T-helper 9 cell (primary cell): ENCODE measurements around the gene CRADD.
"Not testable (repeated sequence)": the region's sequence is repeated elsewhere in the genome, so short reads cannot be mapped to it uniquely, and the experiment has no call there.

Experiments used
- DNase-seq: peaks from one replicate; pipeline ENCODE4 v3.0.0-alpha.2; 2020
- total RNA-seq, 2 donors: gene quantifications; one replicate each; lab custom pipeline; 2026; lab: John Stamatoyannopoulos, UW

Gene CRADD
- total RNA-seq = 5.6 to 7.3 reads per million in 2 donors

- DNase-seq = peak; percentile 73
These were observed at the start of gene CRADD for GRCh38 chr12:93677195-93678064. CRADD (plus strand) TSS chr12:93677375.

- no peak for DNase-seq
These were observed 44.8 kb upstream of the CRADD start for GRCh38 chr12:93632383-93632782.

DNA sequence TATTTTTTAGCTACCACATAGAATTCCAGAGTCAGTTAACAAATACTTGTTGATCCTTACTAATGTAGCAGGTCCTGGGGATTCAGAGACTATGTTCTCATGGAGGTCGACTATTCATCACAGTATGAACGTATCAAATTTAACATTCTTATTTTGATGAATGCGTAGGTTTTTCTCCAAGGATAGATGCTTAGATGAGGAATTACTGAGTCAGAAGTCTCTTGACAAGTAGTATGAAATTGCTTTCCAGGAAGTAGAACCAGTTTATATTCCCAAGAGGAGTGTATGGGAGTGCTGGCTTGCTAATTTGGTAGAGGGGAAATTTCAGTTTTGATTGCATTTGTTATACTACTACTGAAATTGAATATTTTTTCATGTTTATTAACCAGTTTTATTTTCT, 42.8 kb upstream of the CRADD start:
- DNase-seq = no peak

GRCh38 chr12:93636708-93637107, 40.5 kb upstream of the CRADD start:
- DNase-seq = no peak

GRCh38 chr12:93638095-93638494, 39.1 kb upstream of the CRADD start:
- DNase-seq = no peak

GRCh38 chr12:93638954-93639353, 38.2 kb upstream of the CRADD start:
- no peak for DNase-seq

DNA sequence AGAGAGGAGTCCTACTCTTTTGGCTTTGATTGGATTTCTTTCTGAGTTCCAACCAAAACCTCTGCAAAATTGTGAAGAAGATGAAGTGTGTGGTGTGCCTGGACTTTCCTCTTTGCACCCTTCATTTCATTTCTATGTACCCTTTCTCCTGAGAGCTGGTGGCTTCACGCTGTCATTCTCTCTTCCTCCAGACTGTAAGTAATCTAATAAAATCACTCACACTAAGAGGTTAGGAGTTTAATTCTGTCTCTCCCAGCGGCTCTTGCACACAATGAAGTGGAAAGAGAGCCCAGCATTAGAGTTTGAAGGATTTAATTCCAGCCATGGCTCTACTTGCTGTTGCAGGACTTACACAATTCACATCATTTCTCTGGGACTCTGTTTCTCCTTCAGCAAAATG, 37.8 kb upstream of the CRADD start:
- no peak for DNase-seq

DNA sequence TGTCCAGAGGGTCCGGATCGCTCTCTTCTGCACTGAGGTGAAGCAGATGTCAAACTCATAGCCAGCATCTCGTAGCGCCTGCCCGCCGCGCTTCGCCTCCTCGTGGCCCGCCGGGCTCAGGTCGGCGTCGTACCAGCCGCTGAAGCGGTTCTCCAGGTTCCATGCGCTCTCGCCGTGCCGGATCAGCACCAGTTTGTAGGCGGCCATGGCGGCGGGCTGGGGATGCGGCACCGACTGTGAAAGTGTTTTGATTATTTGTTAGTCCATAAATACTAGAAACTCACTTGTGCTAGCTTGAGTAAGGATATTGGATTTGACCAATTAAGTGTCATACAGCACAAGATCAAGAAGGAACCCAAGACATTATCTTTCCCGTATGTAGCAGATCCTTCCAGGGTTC, 35.8 kb upstream of the CRADD start:
- DNase-seq = not testable (repeated sequence)

- no peak for DNase-seq
These were observed 34.4 kb upstream of the CRADD start for GRCh38 chr12:93642751-93643150.

- no peak for DNase-seq
These were observed 31.5 kb upstream of the CRADD start for GRCh38 chr12:93645702-93646101.

GRCh38 chr12:93650626-93651025, 26.5 kb upstream of the CRADD start:
- DNase-seq = no peak

DNA sequence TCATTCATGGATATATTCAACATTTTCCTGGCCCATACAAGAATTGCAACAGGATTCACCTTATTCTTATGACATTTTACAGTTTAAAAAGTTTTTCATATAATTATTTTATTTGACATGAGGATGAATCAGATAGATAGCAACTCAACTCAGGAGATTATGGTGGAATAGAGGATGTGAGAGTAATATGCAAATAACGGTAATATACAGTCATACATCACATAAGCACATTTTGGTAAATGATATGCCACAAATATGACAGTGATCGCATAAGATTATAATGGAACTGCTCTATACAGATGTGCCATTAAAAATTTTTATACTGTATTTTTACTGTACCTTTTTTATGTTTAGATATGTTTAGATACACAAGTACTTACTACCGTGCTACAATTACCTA, 24.1 kb upstream of the CRADD start:
- DNase-seq = no peak

DNA sequence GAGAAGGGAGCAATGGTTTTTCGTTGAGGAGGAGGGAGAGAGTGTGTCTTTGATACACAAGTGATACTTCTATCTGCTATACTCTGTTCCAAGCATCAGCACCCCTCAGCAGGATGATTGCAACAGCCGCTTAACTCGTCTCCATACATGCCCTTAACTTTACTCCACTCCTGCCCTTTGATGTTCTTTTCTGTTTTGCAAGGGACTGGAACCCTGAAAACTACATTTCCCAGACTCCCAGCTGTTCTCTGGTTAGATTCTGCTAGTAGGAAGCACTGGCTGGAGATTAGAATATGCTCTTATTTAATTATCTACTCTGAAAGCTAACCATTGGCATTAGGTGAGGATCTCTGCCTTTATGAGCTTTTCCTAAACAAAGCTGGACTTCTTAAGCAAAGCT, 23.5 kb upstream of the CRADD start:
- DNase-seq = no peak

- DNase-seq = no peak
These were observed 22.8 kb upstream of the CRADD start for GRCh38 chr12:93654421-93654820.

DNA sequence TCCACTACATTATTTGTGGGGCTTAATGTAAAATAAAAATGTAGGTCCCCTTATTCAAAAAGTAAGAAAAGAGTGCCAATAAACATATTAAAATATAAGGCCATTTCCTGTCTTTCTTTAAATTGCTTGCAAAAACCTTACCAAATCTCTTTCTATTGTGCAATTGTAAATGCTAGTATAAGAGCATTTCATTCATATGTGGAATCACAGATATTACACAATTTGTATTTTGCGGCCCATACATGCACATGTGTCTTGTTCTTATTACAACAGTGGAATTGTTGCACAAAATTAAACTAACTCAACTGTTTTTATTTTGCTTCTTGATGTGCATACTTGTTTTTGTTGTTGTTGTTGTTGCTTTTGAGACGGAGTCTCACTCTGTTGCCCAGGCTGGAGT, 20.1 kb upstream of the CRADD start:
- no peak for DNase-seq

DNA sequence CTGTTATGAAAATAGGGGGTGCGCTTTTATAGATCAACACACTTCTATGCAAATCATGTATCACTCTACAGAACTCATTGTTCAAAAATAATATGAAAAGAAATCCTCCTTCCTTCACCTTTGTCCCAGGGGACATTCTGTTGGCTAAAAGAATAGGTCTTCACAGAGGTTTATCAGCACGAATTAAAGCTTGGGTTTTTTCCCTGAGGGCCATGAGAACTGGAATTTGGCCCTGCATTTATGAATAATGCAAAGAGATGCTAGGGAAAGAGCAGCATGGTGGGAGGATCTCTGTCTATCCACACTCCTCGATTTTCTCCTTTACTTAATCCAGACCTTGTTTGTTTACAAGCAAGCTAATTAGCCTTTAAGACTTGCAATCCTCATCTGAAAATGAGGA, 16.2 kb upstream of the CRADD start:
- DNase-seq = no peak

- no peak for DNase-seq
These were observed 14.0 kb upstream of the CRADD start for GRCh38 chr12:93663006-93663728.

DNA sequence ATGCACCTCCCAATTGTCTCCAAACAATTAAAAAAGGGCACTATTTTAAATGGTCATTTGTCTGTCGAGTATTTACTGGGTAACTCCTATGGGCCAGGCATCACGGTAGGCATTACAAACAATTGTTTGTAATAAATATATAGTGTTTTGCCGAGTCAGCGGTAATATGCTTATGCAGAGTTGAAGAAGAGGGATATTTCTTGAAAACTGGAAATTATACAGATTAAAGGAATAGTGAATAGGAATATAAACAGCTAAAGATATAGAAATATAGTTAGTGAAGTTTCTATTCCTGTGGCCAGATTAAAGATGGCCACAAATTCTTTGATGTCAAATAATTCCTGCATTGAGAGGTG, 13.5 kb upstream of the CRADD start:
- DNase-seq = no peak

GRCh38 chr12:93664573-93665138, 12.5 kb upstream of the CRADD start:
- DNase-seq = no peak

DNA sequence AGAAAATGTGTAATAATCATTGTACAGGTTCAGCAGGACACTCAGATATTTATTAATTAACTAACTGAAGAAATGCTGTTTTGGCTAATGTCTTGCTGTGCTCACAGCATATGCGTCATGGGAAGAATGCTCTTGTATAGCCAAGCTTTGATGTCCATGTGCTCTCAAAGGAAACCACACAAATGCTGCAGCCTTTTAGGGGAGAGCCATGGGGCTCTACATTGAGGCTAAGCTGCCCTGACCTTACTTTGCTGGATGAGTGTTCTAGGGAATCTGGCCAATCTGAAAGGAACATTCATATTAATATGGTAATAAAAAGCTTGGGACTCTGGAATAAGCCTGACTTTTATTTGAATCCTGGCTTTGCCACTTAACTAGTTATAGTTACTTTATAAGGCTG, 9.5 kb upstream of the CRADD start:
- DNase-seq = no peak

GRCh38 chr12:93668919-93669418, 8.2 kb upstream of the CRADD start:
- DNase-seq = no peak

GRCh38 chr12:93669452-93669851, 7.7 kb upstream of the CRADD start:
- DNase-seq = no peak

DNA sequence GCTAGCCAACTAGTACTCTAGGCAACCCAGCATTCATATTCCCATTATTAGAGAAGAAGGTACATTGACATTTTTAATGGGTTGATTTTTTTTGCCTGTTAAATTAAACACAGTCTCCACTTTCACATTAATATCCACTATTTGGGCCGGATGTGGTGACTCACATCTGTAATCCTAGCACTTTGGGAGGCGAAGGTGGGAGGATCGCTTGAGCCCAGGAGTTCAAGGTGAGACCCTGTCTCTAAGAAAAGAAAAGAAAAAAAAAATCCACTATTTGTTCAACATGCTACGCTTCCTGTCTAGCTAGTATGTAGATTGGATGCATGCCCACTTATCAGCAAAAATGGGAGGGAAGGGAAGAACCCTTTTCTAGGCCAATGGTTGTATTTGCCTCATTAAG, 7.1 kb upstream of the CRADD start:
- no peak for DNase-seq

GRCh38 chr12:93671044-93671443, 6.1 kb upstream of the CRADD start:
- DNase-seq = no peak
